Prostate gland (tissue), 2 donors: Measurements from ENCODE around the gene FOSL1.
A peak's percentile ranks its signal among the peaks of the same experiment; 100 is the strongest.

ENCODE experiments used
- CTCF ChIP-seq, 4 experiments: fragments of 200-600 bp in 2 of 4; fragments of 450-650 bp in 2 of 4; sonication (generic) in 2 of 4; IDR thresholded peaks; 1 replicate in 3 of 4; 2 replicates in 1 of 4; pipeline ENCODE4 v1.5.1; 2016 to 2019; ENCODE audit warnings: antibody characterized with exemption in 4 of 4, mild to moderate bottlenecking in 2 of 4, moderate library complexity in 2 of 4
- POLR2A ChIP-seq: fragments of 450-650 bp; IDR thresholded peaks from one replicate; pipeline ENCODE4 v1.6.1; 2016; ENCODE audit warnings: antibody characterized with exemption, mild to moderate bottlenecking
- POLR2AphosphoS5 ChIP-seq: sonication (generic); formaldehyde crosslinking; IDR thresholded peaks from one replicate; pipeline ENCODE4 v1.6.1; 2017; ENCODE audit warnings: antibody characterized with exemption

GRCh38 chr11:65856689-65857499 is 43.3 kb downstream of the FOSL1 start:
- TF ChIP-seq CTCF (IDR thresholded peaks at IDR 0.05) (peak in 1 of 4 experiments; percentile 22), POLR2AphosphoS5 (peak; percentile 81), POLR2A (peak; percentile 75)
